GM21367 (cell line): ENCODE results near the gene PAXIP1.

Source experiments
- ATAC-seq: cut with Tn5 transposase; IDR thresholded peaks from one replicate; pipeline ENCODE4 v1.9.1; 2021; ENCODE audit not compliant: unreplicated experiment

Gene PAXIP1

DNA sequence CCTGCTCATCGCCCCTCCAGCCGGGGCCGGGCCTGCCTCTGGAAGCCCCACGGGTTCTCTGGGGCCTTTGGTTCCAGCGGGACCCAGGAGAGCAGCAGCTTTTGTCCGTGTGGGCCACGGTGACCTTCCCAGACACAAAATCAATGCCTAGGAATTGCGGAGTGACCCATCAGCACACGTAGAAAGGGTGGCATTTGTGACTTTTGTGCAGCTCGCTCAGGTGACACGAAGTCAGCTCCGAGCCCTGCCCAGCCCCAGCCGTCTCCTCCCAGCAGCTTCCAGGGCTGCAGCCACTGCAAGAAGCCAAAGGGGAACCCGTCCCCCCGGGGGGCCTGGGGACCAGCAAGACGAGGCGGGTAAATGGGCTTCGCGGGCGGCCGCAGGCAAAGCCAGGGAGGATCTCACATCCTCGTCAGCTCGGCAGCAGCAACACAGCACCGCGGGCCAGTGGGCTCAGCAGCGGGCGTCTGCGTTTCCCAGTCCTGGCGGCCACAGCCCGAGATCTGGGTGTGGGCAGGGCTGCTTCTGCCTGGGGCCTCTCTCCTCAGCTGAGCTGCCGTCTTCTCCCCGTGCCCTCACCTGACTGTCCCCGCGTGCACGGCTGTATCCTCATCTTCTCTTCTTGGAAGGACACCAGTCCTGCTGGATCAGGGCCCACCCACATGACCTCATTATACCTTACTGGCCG lies 88.5 kb downstream of the PAXIP1 start:
- ATAC-seq: no peak

DNA sequence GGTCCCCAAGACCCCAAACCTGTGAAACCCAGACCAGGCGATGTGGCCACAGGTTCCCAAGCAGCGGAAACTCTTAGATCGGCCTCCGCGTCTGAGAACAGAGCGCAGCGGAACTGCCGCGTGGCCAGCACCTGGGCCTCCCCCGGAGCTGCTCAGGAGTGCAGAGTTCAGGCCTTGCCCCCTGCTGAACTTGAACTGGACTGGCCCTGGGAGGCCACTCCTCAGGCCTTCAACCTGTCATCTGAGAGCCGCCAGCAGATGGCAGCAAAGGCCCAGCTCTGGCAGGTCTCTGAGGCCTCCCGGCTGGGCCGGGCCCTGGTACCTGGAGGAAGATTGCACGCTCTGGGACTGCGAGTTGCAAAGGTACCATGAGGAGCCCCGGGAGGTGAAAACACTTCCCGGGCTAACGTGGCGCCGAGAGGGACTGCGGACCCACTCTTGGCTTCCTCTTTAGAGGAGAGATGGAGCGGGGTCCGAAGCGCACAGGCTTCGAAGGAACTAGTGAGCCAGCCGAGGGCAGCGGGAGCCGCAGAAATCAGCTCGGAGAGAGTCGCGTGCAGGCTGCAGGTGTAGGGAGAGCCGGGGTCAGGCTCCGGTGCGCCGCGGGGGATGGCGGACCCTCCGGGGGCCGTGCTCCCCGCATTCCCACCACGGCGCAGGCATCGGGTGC lies 89.2 kb downstream of the PAXIP1 start:
- ATAC-seq: peak; percentile 98

DNA sequence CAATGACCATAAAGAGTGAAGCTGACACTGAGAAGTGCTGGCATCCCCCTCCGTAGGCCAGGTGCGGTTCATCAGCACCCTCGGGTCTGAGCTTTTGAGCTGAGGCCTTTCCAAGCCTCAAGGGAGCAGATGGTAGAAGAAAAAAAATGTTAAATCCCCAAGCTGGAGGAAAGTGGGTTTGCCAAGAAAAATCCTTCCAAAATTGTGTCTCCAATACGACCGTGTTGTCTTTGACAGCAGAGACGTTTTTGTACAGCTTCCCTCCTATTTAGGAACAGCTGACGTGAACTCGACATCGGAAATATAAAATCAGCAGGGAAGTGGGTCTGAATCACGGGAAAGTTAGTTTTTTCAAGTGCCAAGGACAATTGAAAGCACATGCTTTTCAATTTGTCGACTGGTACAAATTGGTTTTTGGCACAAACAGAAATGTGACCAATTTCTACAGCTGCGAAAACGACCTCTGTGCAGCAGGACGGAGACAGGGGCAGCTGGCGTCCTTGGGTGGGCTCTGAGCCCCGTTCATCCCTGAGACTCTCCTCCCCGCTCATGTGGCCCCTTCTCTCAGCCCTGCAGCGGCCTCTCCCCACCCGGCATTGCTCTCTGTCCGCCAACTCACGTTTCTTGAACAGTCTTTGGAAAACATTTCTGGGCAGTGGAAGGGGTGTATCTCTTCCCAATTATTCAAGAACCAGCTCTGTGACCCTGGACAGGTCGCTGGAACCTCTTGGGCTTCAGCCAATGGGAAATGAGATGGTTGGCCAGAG lies 89.9 kb downstream of the PAXIP1 start:
- ATAC-seq: no peak

DNA sequence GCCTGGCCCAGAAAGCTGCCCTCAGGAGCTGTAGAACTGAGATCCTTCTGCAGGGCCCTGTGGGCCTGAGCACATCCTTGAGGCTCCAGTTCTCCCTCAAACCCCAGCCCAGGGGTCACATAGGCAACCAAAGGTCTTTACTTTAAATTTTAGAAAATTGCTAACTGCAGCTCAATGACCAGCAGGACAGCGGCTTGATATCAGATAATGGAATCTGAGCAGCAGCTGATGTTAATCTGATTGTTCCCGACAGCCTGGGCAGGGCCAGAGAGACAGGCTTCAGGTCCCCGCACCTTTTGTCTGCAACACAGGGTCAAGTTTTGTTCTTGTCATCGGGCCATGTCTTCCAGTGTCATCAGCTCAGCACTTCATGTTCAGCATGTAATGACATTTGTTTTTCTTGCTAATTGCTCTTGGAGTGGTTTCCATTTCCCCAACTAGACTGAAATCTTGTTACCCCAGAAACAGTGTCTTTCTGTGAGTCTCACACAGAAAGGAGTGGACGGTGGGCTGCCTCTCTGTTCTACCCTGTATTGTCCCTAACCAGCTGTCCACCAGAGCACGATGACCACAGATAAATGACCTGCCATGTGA lies 91.0 kb downstream of the PAXIP1 start:
- ATAC-seq: no peak

DNA sequence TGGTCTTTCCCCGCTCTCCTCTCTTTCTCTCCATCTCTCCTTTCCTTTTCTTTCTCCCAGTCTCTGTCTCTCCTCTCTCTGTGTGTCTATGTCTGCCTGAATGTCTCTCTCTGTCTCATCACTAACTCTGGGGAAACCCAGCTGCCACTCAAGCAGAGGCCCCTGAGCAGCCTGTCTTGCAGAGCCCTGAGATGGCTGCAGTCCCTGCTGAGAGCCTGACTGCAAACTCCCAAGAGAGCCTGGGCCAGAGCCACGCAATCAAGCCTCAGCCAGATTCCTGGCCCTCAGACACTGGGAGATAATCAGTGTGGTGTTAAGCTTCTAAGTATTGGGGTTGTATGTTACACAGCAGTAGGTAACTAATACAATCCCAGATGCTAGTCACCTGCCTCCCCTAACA lies 91.5 kb downstream of the PAXIP1 start:
- ATAC-seq: no peak

DNA sequence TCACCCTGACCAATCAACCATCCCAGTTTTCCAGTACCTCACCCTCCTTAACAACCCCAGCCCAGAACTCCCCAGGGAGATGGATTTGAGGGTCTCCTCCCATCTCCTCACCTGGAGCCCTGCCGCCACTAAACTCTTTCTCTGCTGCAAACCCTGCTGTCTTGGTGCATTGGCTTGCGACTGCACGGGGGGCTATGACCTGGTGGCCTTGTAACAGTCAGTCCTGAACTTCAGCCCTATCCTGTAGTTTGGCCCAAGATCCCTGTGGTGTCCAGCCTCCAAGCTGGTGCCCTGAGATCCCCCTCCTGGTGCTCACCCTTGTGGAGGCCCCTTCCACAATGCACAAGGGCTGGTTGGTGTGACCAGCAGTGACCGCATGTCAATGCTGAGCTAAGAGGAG lies 91.9 kb downstream of the PAXIP1 start:
- ATAC-seq: no peak

DNA sequence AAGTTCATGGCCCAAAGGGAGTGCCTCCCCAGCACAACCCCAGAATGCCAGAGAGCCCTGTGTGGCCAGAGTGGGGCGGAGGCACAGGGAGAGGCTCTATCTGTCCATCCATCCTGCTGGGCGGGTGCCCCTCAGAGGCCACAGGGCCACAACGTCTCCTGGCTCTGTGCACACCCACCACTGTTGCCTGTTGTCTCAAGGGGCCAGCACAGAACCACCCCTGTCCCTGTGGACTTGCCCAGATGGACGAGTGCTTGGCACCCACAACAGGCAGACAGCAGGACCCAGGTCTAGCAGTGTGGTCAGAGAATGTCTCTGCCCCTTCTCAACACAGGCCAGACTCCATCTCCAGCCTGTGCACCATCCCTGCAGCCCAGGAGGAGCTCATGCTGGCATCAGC lies 92.8 kb downstream of the PAXIP1 start:
- no peak for ATAC-seq

DNA sequence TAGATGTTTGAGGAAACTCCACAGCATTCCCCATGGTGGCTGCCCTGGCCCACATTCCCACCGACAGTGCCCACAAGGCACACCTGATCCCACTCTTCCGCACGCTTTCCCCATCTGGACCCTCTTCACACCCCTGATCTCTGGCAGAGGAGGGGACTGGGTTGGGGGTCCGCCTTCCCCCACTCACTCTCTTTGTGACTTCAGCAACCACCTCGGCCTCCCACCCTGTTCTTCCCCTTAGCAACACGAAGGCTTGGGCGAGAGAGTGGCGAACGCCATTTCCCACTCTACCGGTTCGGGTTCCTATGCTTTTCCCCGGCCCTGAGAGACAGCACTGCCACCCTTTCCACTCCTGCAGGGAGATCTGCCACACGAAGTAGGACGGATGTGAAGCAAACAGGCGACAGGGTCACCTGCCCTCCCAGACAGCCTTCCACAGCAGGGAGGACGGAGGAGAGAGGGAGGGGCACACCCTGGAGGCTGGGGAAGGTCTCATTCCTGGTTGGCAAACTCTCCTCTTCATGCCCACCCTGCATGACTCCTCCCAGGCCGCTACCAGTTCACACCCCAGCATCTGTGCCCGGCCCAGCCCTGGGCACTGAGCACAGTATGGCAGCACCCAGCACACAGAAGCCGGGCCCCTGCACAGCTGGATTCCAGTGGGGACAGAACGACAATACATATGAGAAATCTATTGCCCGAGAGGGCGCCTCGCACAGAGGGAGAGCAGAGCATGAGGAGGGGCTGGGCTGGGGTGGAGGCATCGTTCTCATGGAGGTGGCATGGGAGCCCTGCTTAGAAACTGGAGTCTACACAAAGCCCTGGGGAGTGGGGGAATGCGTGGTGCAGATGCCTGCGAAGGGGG lies 93.5 kb downstream of the PAXIP1 start:
- ATAC-seq: no peak

DNA sequence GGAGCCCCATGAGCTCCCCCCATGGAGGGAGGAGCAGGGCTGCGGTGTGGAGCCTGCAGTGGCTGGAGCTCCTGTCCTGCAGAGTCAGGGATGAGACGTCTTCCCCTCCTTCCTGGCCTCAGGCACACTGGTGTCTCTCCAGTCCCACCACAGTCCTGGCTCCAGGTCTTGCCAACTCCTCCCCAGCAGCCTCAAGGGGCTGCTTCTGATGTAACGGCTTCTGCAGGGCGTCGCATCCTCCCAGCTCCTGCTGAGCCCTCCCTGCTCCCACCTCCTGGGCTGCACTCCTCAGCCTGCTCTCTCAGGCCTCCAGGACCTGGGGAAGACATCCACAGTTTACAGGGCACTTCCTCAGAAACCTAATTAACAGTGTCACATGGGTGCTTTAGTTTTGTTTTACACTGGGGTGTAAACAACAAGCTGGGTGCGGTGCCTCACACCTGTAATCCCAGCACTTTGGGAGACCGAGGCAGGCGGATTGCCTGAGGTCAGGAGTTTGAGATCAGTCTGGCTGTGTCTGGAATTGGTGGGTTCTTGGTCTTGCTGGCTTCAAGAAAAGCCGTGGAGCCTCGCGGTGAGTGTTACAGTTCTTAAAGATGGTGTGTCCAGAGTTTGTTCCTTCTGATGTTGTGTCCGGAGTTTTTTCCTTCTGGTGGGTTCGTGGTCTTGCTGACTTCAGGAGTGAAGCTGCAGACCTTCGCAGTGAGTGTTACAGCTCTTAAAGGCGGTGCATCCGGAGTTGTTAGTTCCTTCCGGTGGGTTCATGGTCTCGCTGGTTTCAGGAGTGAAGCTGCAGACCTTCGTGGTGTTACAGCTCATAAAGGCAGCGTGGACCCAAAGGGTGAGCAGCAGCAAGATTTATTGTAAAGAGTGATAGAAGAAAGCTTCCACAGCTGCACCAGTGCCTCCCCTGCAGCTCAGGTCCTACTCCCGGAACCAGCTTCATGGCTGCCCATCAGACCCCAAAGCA lies 95.0 kb downstream of the PAXIP1 start:
- no peak for ATAC-seq

DNA sequence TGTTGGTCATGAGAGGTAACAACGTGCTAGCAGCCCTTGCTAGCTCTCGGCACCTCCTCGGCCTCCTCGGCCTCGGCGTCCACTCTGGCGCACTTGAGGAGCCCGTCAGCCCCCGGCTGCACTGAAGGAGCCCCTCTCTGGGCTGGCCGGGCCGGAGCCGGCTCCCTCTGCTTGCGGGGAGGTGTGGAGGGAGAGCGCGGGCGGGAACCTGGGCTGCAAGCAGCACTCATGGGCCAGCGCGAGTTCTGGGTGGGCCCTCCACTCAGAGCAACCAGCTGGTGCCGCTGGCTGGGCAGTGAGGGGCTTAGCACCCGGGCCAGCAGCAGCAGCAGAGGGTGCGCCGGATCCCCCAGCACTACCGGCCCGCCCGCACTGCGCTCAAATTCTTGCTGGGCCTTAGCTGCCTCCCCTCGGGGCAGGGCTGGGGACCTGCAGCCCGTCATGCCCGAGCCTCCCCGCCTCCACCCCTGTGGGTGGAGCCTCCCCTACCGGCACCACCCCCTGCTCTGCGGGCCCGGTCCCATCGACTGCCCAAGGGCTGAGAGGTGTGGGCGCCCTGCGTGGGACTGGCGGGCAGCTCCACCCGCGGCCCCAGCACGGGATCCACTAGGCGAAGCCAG lies 96.1 kb downstream of the PAXIP1 start:
- ATAC-seq: no peak

DNA sequence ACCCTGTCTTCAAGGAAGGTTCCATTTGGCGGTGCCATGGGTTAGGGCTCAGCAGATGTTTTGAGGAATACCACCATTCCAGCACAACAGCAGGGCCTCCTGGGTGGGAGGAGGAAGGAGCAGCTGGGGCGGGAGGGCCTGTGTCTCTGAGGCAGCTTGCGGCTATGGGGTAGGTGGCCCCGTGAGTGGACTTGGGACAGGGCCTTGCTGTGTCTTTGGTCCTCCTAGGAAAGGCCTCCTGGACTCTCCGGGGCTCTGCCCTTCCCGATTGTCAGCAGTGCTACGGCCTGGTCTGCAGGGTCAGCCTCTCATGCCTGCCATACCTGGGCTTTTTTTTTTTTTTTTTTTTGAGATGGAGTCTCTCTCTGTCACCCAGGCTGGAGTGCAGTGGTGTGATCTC lies 96.7 kb downstream of the PAXIP1 start:
- ATAC-seq: no peak

DNA sequence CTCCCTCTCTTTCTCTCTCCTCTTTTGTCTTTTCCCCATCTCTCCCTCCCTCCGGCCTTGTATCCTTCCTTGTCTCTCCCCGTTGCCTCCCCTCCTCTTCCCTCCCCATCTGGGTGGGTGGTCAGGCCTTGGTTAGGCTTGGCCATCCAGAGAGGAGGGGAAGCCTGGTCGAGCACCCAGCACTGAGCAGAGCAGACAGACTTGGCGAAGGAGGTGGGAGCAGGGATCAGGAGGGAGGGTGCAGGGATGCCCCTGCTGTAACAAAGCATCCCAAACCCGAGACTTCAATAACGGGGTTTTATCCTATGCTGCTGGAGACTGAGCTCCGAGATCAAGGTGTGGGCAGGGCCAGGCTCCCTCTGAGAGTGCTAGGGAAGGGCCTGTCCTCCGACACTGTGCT lies 97.3 kb downstream of the PAXIP1 start:
- no peak for ATAC-seq

DNA sequence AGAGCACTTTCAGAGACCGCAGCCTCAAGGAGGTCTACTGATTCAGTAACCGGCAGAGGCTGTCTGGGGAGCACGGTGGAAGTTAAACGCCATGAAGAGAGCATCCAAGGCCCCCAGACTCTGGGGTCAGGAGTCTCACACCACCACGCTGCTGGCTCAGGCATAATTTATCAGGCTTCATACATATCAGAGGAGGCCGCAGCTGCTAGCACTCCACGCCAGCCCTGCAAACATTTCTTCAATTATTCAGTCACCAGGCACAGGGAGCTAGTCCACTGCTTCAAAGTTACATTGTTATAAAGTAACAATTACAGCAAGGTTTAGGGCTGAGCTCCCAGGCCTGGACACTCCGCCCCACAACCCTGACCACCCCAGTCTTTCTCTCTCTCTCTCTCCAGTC lies 97.8 kb downstream of the PAXIP1 start:
- no peak for ATAC-seq

DNA sequence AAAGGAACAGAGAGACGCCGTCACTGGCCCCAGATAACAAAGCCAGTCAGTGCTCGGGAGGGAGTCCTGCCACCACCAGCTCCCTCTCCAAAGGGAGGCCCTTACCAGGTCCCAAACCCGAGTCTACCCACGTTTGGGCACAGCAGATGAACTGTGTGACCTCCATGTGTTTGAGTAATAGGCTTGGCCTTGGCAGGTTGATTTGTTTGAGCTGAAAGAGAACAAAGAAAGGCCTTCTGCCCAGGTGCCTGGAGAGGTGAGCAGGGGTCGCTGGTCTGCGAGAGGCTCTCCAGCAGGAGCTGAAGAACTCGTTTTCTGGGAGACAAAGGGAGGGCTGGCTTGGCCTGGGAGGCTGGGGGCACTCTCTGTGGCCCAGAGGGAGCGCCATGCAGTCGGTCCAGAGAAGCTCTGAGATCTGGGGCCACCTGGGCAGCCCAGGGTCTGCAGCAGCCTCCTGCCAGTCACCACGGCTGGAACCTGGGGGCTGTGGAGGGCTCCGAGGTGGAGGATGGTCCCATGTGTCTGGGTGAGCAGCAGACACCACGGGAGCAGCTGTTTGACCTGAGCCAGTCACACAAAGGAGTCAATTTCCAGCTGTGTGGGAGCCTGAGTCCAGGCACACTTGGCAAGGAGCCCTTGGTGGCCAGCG lies 99.7 kb downstream of the PAXIP1 start:
- ATAC-seq: no peak

DNA sequence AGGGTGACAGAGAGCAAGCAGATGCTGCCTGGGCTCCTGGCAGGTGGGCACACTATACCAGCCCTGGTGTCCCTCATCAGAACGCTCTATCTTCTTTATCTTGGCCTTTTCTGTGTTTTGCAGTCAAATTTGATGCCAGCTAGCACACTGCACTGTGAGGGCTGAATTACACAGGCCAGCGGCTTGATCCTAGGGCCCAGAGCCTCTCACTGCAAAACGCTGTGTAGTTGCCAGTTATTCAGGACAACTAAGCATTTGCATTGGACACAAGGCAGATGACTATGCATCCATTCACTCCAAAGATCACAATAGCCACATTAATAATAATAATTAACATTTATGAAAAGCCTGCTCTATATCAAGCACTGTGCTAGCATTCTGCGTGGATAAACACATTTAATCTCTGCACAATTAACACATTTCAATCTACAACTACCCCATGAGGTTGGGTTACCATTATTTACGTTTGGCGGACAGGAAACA lies 100.3 kb downstream of the PAXIP1 start:
- no peak for ATAC-seq

DNA sequence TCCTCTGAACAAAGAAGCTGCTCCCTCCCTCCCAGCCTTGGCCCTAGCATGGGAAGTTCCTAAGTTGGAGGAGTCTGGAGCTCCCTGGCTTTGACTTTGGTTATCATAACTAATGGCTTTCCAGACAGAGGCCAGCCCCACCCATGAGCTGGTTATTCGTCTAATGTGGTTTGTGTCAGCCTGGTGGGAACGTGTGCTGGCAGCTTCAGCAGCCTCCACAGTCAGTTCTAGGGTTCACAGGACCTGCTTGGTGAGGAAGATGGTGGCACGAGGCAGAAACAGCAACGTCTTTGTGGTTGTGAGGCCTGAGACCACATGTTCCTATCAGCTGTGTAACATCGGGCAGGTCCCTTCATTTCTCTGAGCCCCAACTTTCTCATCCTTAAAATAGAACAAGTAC lies 103.1 kb downstream of the PAXIP1 start:
- no peak for ATAC-seq

DNA sequence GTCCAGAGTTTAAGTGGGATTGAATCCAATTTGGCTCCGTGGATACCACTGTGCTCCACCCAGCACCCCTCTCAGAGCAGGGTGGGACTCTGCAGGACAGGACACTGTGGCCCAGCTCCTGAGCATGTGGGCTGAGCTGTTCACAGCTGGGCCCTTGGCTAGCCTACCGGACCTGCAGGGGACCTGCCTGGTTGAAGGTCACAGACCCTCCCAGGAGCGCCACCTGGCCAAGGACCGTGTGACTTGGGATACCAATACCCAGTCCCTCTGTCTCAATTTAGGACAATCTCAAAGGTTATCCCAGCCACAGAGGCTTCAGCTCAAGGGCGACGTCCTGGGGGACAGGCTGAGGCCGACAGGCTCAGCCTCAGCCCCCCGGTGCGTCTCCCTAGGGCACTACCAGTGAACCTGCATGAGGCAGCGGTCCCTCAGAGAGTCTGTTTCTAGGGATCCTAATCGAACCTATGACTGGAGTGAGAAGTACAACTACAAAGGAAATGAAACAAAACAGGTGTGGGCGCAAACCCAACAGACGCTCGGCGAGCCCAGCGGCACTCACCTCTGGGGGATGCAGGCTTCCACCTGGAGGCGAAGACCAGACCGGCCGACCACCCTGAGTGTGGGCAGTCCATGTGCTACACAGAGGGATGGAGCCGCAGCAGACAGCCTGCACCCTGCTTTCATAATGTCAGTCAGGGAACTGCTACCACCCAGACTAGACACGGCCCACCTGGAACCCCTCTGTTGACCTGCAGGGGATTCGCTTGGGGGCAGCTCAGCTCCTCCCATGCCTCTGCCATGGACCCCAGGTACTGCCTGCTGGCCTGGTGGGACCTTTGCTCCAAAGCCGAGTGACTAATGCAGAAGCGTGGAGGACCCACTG lies 103.7 kb downstream of the PAXIP1 start:
- ATAC-seq: no peak

DNA sequence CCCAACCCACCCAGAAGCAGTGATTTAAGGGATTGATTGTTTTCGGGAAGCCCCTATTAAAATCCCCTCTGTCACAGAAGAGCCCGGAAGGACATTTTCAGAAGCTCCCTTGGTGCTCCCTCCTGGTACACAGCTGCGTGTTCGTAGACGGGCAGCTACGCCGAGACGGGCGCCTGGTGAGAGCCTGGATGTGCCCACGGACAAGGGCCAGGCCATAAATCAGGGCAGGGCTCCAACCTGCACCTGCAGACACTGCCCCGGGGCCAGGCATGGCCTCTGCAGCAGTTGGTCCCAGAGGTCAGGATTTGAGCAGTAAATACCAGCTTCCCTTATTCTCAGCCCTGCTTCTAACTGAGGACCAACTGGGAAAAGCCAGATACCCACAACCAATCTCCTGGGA lies 106.8 kb downstream of the PAXIP1 start:
- ATAC-seq: no peak
